A549 (cell line): Measurements from ENCODE around the gene MOSPD3. TPM values are rescaled to one million over a fixed set of nuclear protein-coding genes. Genes with fewer than 3 reads are reported as not detected.
A peak's percentile ranks its signal among the peaks of the same experiment; 100 is the strongest.
"Not testable (repeated sequence)": the region's sequence is repeated elsewhere in the genome, so short reads cannot be mapped to it uniquely, and the experiment has no call there.

ENCODE experiments used
- ATAC-seq, 2 experiments: fragments of 200-7000 bp in 1 of 2; fragments of >200 bp in 1 of 2; cut with Nextera tagmentation in 1 of 2; cut with Tn5 transposase in 1 of 2; 3 replicates each; pipeline versions ENCODE4 v1.8.0 to v1.9.1; 2018 to 2020; ENCODE audit warnings: mild to moderate bottlenecking in 1 of 2, moderate library complexity in 1 of 2
- CTCF ChIA-PET: fragments of 300-600 bp; sonication (Branson Sonifier 250); formaldehyde crosslinking; extraction: SDS; loops from one replicate; lab custom pipeline; 2021; ENCODE audit warnings: antibody characterized with exemption, inconsistent platforms; lab: Yijun Ruan, JAX
- POLR2A ChIA-PET: fragments of 350-600 bp; formaldehyde crosslinking; extraction: SDS; loops from one replicate; lab custom pipeline; 2021; ENCODE audit warnings: antibody characterized with exemption, inconsistent platforms; lab: Yijun Ruan, JAX
- DNase-seq, 2 experiments: peaks; one replicate each; pipeline versions ENCODE4 v3.0.0 to v3.0.0-alpha.2; 2011 to 2016; ENCODE audit warnings: low read depth in 1 of 2, low spot score in 1 of 2
- FAIRE-seq: peaks from 2 replicates; lab custom pipeline; 2011; peaks lifted over from hg19 to GRCh38; lab: Jason Lieb, UNC
- H3K27ac ChIP-seq, 2 experiments: fragments of >200 bp; sonication (Bioruptor Twin); formaldehyde crosslinking; 3 replicates each; pipeline ENCODE4 v1.5.1; 2016 to 2017
- H3K4me1 ChIP-seq: fragments of >200 bp; sonication (Bioruptor Twin); formaldehyde crosslinking; 3 replicates; pipeline ENCODE4 v1.6.1; 2016
- H3K4me2 ChIP-seq: fragments of >200 bp; sonication (Bioruptor Twin); formaldehyde crosslinking; 3 replicates; pipeline ENCODE4 v1.6.1; 2016
- H3K4me3 ChIP-seq: fragments of >200 bp; sonication (Bioruptor Twin); formaldehyde crosslinking; 3 replicates; pipeline ENCODE4 v1.5.1; 2016
- H3K9me3 ChIP-seq: fragments of >200 bp; sonication (Bioruptor Twin); formaldehyde crosslinking; 3 replicates; pipeline ENCODE4 v1.6.1; 2016
- CBX8 ChIP-seq: fragments of 200-600 bp; sonication (generic); IDR thresholded peaks from 2 replicates; pipeline ENCODE4 v1.6.1; 2016
- EP300 ChIP-seq, 2 experiments: fragments of >200 bp; sonication (Bioruptor Twin); formaldehyde crosslinking; IDR thresholded peaks; 2 replicates in 1 of 2; 3 replicates in 1 of 2; pipeline ENCODE4 v1.6.1; 2016 to 2017
- ESRRA ChIP-seq: fragments of 150-350 bp; IDR thresholded peaks from 2 replicates; pipeline ENCODE4 v1.6.1; 2014; ENCODE audit warnings: mild to moderate bottlenecking, low read length, borderline replicate concordance
- FOSB ChIP-seq: fragments of 250-450 bp; sonication (Bioruptor Pico); IDR thresholded peaks from 2 replicates; pipeline ENCODE4 v1.5.0; 2020; ENCODE audit warnings: mild to moderate bottlenecking, moderate library complexity
- JUN ChIP-seq, 2 experiments: fragments of >200 bp; sonication (Bioruptor Twin); formaldehyde crosslinking; IDR thresholded peaks; 2 replicates in 1 of 2; 3 replicates in 1 of 2; pipeline ENCODE4 v1.6.1; 2016 to 2017
- MAFK ChIP-seq: fragments of 450-650 bp; IDR thresholded peaks from 2 replicates; pipeline ENCODE4 v1.6.1; 2014; ENCODE audit not compliant: partially characterized antibody
- MAZ ChIP-seq: fragments of 150-350 bp; IDR thresholded peaks from 2 replicates; pipeline ENCODE4 v1.6.1; 2014; ENCODE audit warnings: antibody characterized with exemption, low read depth, low read length, borderline replicate concordance
- MYC ChIP-seq: IDR thresholded peaks from 2 replicates; pipeline ENCODE4 v1.6.1; 2012; ENCODE audit warnings: mild to moderate bottlenecking, inconsistent platforms, low read length, improper control_type of control experiment, borderline replicate concordance
- RAD21 ChIP-seq, 2 experiments: fragments of >200 bp in 1 of 2; sonication (Bioruptor Twin) in 1 of 2; formaldehyde crosslinking in 1 of 2; IDR thresholded peaks in 1 of 2; conservative IDR thresholded peaks in 1 of 2; 2 replicates in 1 of 2; 3 replicates in 1 of 2; pipeline ENCODE4 v1.6.1; 2012 to 2018; ENCODE audit warnings: inconsistent platforms in 1 of 2
- RARB ChIP-seq: fragments of 250-450 bp; sonication (Bioruptor Pico); IDR thresholded peaks from 2 replicates; pipeline ENCODE4 v1.8.0; 2021; ENCODE audit warnings: mild to moderate bottlenecking, moderate library complexity
- REST ChIP-seq: fragments of 200-600 bp; sonication (generic); IDR thresholded peaks from 2 replicates; pipeline ENCODE4 v1.6.1; 2016; ENCODE audit warnings: antibody characterized with exemption, mild to moderate bottlenecking, moderate library complexity
- RNF2 ChIP-seq: fragments of 200-600 bp; sonication (generic); IDR thresholded peaks from 2 replicates; pipeline ENCODE4 v1.6.1; 2016; ENCODE audit warnings: low read depth, mild to moderate bottlenecking, antibody characterized with exemption, moderate library complexity, borderline replicate concordance
- SMC3 ChIP-seq: fragments of >200 bp; sonication (Bioruptor Twin); formaldehyde crosslinking; IDR thresholded peaks from 3 replicates; pipeline ENCODE4 v1.6.1; 2018; ENCODE audit warnings: inconsistent platforms
- SREBF2 ChIP-seq: fragments of 450-650 bp; IDR thresholded peaks from 2 replicates; pipeline ENCODE4 v1.6.1; 2014; ENCODE audit warnings: mild to moderate bottlenecking, moderate library complexity
- ZFP36 ChIP-seq: fragments of 450-650 bp; IDR thresholded peaks from 2 replicates; pipeline ENCODE4 v1.6.1; 2014; ENCODE audit warnings: borderline replicate concordance; ENCODE audit not compliant: partially characterized antibody
- whole genome bisulfite sequencing: methylation state at CpG from one replicate; pipeline ENCODE4 v1.1.6; 2017; ENCODE audit errors: missing lambda C conversion rate; 5-methylcytosine and 5-hydroxymethylcytosine counted together
- polyA plus RNA-seq, 4 experiments: library from polyadenylated mRNA; depleted of rRNA in 3 of 4; stranded (reverse); fragments of >200 nt; fragmentation: RNase III in 1 of 4; extraction: RNeasy Plus Mini Kit Qiagen cat#74134 plus additional on column Dnase treatment in 1 of 4; gene quantifications; 2 replicates in 3 of 4; 3 replicates in 1 of 4; pipeline ENCODE4 v1.2.3, GENCODE V29; 2011 to 2017
- TF ChIP-seq, protein P1 (sequence below): fragments of >200 bp; sonication (Bioruptor Twin); formaldehyde crosslinking; IDR thresholded peaks from 3 replicates; pipeline ENCODE4 v1.5.1; 2016

Gene MOSPD3
- polyA plus RNA-seq, 2 of the 4 experiments (the other 2 are of a cell fraction) = 6.1 to 14.8 TPM

DNA sequence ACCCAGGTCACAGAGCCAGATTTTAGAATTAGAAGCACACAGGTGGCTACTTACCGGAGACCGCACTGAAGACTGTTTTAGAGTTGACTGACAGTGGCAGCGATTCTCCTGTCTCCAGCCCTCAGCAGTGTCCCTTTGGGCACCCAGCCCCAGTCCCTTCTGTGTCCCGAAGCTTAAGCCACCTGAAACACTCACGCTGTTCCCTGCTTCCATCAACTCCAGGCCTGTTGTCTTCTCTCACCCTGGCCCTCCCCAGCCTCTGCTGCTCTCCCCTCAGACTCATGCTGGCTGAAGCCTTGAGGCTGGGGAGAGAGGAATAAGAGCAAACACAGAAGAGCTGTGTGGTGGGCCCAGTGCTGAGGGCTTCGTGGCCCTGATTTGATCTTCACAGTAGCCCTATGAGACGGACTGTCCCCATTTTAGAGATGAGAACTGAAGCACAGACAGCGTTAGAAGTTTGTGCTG is 49.2 kb upstream of the MOSPD3 start:
- no peak for TF ChIP-seq FOSB
- no peak for ATAC-seq
- no peak for FAIRE-seq
- H3K9me3 ChIP-seq = no peaks in the 10 kb centered on the region
- CTCF ChIA-PET = interaction anchor here (0.6 to 14.3 kb wide), 22 partner anchors 11 to 114 kb away, joined by 3 to 316 read pairs (median 5); partner anchors contain the start of genes AGFG2, FBXO24, GNB2 and LRCH4
- H3K4me2 ChIP-seq = no peak overlapping the region
- POLR2A ChIA-PET = no interaction called here
- H3K4me3 ChIP-seq = no peak overlapping the region
- WGBS = 77% methylated on average over 8 of the region's 8 CpGs
- peaks cover 4% of the 10 kb centered on the region; the same call in 2 of the 3 replicates for H3K4me1 ChIP-seq
- no peak for DNase-seq
- no peak overlapping the region for H3K27ac ChIP-seq

DNA sequence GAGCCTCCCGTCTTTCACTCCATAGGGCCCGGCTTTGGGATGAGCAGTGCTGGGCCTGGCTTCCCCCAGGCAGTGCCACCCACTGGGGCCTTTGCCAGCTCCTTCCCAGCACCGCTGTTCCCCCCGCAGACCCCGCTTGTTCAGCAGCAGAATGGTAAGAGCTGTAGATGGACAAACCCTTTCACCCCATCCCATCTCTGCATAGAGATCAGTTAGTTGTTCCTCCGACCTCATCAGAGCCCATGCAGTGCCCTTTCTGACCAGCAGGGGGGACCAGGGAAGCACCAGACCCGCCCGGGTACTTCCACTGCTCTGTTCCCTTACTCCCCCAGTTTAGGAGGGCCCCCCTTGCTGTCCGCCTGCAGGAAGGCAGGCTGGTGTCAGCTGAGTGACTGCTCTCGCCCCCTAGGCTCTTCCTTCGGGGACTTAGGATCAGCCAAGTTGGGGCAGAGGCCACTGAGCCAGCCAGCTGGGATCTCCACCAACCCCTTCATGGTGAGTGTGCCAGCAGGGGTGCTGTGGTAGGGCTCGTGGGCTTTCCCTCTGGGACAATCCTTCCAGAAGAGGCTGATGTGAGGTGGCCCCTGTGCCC is 48.4 kb upstream of the MOSPD3 start:
- H3K4me2 ChIP-seq = no peak overlapping the region
- no peak for FAIRE-seq
- 31% methylated on average over 10 of the region's 12 CpGs for WGBS
- H3K27ac ChIP-seq = 0 out of 6 replicates have a peak overlapping the region, but pooled peaks of 1 of the 2 experiments have one; percentile 27
- peak; percentile 62 for TF ChIP-seq SMC3
- TF ChIP-seq, protein P1, sequence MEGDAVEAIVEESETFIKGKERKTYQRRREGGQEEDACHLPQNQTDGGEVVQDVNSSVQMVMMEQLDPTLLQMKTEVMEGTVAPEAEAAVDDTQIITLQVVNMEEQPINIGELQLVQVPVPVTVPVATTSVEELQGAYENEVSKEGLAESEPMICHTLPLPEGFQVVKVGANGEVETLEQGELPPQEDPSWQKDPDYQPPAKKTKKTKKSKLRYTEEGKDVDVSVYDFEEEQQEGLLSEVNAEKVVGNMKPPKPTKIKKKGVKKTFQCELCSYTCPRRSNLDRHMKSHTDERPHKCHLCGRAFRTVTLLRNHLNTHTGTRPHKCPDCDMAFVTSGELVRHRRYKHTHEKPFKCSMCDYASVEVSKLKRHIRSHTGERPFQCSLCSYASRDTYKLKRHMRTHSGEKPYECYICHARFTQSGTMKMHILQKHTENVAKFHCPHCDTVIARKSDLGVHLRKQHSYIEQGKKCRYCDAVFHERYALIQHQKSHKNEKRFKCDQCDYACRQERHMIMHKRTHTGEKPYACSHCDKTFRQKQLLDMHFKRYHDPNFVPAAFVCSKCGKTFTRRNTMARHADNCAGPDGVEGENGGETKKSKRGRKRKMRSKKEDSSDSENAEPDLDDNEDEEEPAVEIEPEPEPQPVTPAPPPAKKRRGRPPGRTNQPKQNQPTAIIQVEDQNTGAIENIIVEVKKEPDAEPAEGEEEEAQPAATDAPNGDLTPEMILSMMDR = peak; percentile 72
- TF ChIP-seq RAD21 (conservative IDR thresholded peaks at IDR 0.05 in 1 of 2, IDR thresholded peaks at IDR 0.05 in 1 of 2) = peak; percentile 55 to 68
- TF ChIP-seq MAFK = no peak
- TF ChIP-seq RARB (CRISPR knock-in tag) = no peak
- no peak for TF ChIP-seq RNF2
- TF ChIP-seq MYC = no peak
- TF ChIP-seq EP300 (IDR thresholded peaks at IDR 0.05) = no peak
- TF ChIP-seq, all 56 proteins: peak for 3
- ChIA-PET CTCF (interaction anchor here (0.5 to 14.3 kb wide), 33 partner anchors 10 to 364 kb away, joined by 3 to 316 read pairs (median 5); partner anchors contain the start of genes AGFG2, FBXO24, GNB2 and LRCH4), POLR2A (interaction anchor here (2.5 kb wide), 1 partner anchor 22 kb away, joined by 12 read pairs; the partner anchor contains the start of genes FBXO24 and LRCH4)
- Histone ChIP-seq H3K4me3 (no peak overlapping the region), H3K9me3 (no peaks in the 10 kb centered on the region), H3K4me1 (peaks cover 6% of the 10 kb centered on the region; the same call in 2 of the 3 replicates)
- DNase-seq (peak; percentile 61 to 84), ATAC-seq (peak; percentile 48 to 79; a peak in 4 of 6 replicates)

GRCh38 chr7:100564405-100564804 is 47.9 kb upstream of the MOSPD3 start:
- H3K27ac ChIP-seq = 0 out of 6 replicates have a peak overlapping the region, but pooled peaks of 1 of the 2 experiments have one; percentile 27
- not testable (repeated sequence) for DNase-seq, H3K4me2 ChIP-seq, FAIRE-seq, H3K4me1 ChIP-seq, ATAC-seq, H3K9me3 ChIP-seq, H3K4me3 ChIP-seq
- 82% methylated on average over 6 of the region's 6 CpGs for WGBS
- ChIA-PET CTCF (interaction anchor here (0.5 to 14.3 kb wide), 30 partner anchors 9 to 364 kb away, joined by 3 to 316 read pairs (median 5); partner anchors contain the start of genes AGFG2, FBXO24, GNB2 and LRCH4), POLR2A (interaction anchor here (2.5 kb wide), 1 partner anchor 21 kb away, joined by 12 read pairs; the partner anchor contains the start of genes FBXO24 and LRCH4)

DNA sequence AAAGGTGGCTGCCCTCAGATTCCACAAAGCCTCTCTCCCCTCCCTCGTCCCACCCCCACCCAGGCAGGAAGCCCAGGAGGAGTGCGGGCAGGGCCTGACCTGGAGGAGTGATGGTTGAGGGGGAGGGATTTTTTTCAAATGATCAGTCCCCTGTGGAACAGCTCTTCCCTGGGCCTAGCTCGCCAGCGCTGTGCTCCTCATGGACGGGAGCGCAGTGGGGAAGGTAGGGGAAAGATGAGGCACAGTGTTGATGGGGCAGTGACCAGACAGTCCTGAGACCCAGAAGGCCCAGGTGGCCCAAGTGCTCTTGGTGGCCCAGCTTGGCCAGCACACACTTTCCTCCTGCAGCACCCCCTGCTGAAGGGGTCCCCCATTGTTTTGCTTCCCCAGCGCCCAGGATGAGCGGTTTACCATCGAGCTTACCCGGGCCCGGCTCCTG is 47.2 kb upstream of the MOSPD3 start:
- CTCF ChIA-PET = interaction anchor here (1.0 to 14.3 kb wide), 18 partner anchors 9 to 140 kb away, joined by 3 to 316 read pairs (median 6); partner anchors contain the start of genes AGFG2, FBXO24, LRCH4 and SAP25
- ATAC-seq (no peak), FAIRE-seq (no peak), DNase-seq (no peak)
- H3K9me3 ChIP-seq = no peaks in the 10 kb centered on the region
- 92% methylated on average over 11 of the region's 11 CpGs for WGBS
- no peak for TF ChIP-seq SREBF2
- TF ChIP-seq REST = no peak
- no peak for TF ChIP-seq ESRRA
- no peak for TF ChIP-seq JUN (IDR thresholded peaks at IDR 0.05)
- no peak for TF ChIP-seq MAZ
- TF ChIP-seq ZFP36 = no peak
- TF ChIP-seq CBX8 = no peak
- TF ChIP-seq MAFK = no peak
- H3K4me1 ChIP-seq = peaks cover 6% of the 10 kb centered on the region; the same call in 2 of the 3 replicates
- no peak overlapping the region for H3K27ac ChIP-seq
- no peak overlapping the region for H3K4me3 ChIP-seq
- POLR2A ChIA-PET = interaction anchor here (0.7 to 2.5 kb wide), 2 partner anchors 17 to 21 kb away, joined by 3 to 12 read pairs; partner anchors contain the start of genes FBXO24 and LRCH4
- H3K4me2 ChIP-seq = no peak overlapping the region
